ENCODE data around the gene DNAH8.

DNA sequence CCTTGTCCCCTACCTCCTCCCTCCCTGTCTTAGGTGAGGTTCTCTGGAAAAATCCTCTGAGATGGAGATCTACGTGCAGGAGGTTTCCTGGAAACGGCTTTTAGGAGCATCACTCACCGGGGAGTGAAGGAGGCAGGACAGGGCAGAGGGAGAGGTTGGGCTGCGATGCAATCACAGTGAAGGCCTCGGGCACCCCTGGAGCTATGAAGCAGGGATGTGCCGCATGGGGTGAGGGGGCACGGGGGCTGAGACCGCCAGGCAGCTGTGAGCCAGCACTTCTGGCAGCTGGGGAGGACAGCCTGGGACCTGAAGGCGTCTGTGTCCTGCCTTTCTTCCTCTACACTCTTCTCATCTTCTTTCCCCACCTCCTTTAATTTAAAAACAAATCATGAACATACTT, 320.6 kb downstream of the DNAH8 start:
- TF ChIP-seq, protein P1, sequence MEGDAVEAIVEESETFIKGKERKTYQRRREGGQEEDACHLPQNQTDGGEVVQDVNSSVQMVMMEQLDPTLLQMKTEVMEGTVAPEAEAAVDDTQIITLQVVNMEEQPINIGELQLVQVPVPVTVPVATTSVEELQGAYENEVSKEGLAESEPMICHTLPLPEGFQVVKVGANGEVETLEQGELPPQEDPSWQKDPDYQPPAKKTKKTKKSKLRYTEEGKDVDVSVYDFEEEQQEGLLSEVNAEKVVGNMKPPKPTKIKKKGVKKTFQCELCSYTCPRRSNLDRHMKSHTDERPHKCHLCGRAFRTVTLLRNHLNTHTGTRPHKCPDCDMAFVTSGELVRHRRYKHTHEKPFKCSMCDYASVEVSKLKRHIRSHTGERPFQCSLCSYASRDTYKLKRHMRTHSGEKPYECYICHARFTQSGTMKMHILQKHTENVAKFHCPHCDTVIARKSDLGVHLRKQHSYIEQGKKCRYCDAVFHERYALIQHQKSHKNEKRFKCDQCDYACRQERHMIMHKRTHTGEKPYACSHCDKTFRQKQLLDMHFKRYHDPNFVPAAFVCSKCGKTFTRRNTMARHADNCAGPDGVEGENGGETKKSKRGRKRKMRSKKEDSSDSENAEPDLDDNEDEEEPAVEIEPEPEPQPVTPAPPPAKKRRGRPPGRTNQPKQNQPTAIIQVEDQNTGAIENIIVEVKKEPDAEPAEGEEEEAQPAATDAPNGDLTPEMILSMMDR (IDR thresholded peaks at IDR 0.05 in 4 of 5, conservative IDR thresholded peaks at IDR 0.05 in 1 of 5): no peak
- no peak for TF ChIP-seq POLR2A (IDR thresholded peaks at IDR 0.05)

Data from gastrocnemius medialis (tissue), 4 donors.